ENCODE results near the gene NUSAP1. TPM values are rescaled to one million over a fixed set of nuclear protein-coding genes. Genes with fewer than 3 reads are reported as not detected.

The NUSAP1 gene
- total and polyA plus RNA-seq, 10 of the 15 experiments (the other 5 are each of a cell fraction or from before 2014, with no cell fraction given) = 158 to 315 (median 229) TPM

DNA sequence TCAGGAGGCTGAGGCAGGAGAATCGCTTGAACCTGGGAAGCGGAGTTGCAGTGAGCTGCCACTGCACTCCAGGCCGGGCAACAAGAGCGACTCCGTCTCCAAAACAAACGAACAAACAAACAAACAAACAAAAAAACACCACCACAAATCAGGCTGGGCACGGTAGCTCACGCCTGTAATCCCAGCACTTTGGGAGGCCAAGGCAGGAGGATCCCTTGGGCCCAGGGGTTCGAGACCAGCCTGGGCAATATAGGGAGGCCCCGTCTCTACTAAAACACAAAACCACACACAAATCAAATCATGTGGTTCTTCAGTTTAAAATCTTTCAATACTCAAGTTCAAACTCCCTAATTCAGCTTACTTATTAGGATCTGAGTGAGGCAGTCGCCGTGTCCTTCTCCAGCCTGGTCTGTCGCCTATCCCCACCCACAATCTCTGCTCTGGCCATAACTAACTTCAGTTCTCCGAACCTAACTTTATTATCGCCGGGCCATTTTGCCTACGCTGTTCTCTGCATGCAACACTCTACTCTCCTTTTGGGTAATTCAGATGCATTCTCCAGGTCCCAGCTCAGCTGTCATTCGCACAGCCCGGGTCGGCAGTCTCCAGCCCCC is 83.6 kb downstream of the NUSAP1 start:
- ChIA-PET SMC1A (ENCODE audit: uncharacterized antibody, unreplicated experiment) (no interaction called here), CTCF (no interaction called here), RAD21 (ENCODE audit: unreplicated experiment) (no interaction called here), POLR2A (interaction anchor here (0.6 to 1.8 kb wide), 2 partner anchors 13 kb away, joined by 3 to 8 read pairs; no protein-coding TSS in a partner anchor)
- H3K9me3 ChIP-seq (replicated peaks; ENCODE audit: control insufficient read depth, insufficient read depth, low read length) = no peaks in the 10 kb centered on the region
- ATAC-seq (peak; percentile 34), DNase-seq (ENCODE audit: low read depth, low spot score) (no peak), FAIRE-seq (no peak)
- H3K36me3 ChIP-seq (ENCODE audit: control insufficient read depth in 2 of 2, insufficient read depth in 2 of 2, low read length in 1 of 2) = no peaks in the 10 kb centered on the region
- TSS peak; percentile 98 for BruUV-seq (replicated peaks)
- H2AFZ ChIP-seq (ENCODE audit: control insufficient read depth, low read depth, low read length) = peak overlapping the region; percentile 87
- peak overlapping the region; percentile 84 for H3K4me2 ChIP-seq (ENCODE audit: control insufficient read depth, insufficient read depth)
- peaks cover 3% of the 10 kb centered on the region; the same call in 1 of the 2 replicates for H3K4me1 ChIP-seq (ENCODE audit: control insufficient read depth, insufficient read depth, low read length)
- no peaks in the 10 kb centered on the region for H3K27me3 ChIP-seq (replicated peaks in 1 of 2; ENCODE audit: control insufficient read depth in 2 of 2, insufficient read depth in 2 of 2, low read length in 1 of 2)
- peak overlapping the region; percentile 99 for H3K4me3 ChIP-seq
- in situ Hi-C loops (cut with MboI) = no loop called here
- intact Hi-C loops (cut with micrococcal nuclease; ENCODE audit: unreplicated experiment) = no loop called here
- H4K20me1 ChIP-seq (ENCODE audit: control insufficient read depth, insufficient read depth) = no peaks in the 10 kb centered on the region; the same call in 1 of the 2 replicates
- H3K27ac ChIP-seq (ENCODE audit: control insufficient read depth, insufficient read depth) = peak overlapping the region; percentile 65
- peaks cover 52% of the 10 kb centered on the region for H3K79me2 ChIP-seq (ENCODE audit: control insufficient read depth, insufficient read depth, low read length)
- H3K9ac ChIP-seq (ENCODE audit: control insufficient read depth, insufficient read depth, low read length) = peak overlapping the region; percentile 76
- 28% methylated on average over 20 of the region's 20 CpGs for WGBS (ENCODE audit: insufficient coverage, insufficient replicate concordance, low lambda C conversion rate, missing lambda C conversion rate)
- no peak for TF ChIP-seq YBX1 (IDR thresholded peaks at IDR 0.05)
- TF ChIP-seq NFIC (IDR thresholded peaks at IDR 0.05; ENCODE audit: low read depth, low read length) = no peak
- no peak for TF ChIP-seq JUND (IDR thresholded peaks at IDR 0.05; ENCODE audit: low read depth, low read length)
- TF ChIP-seq ZZZ3 (IDR thresholded peaks at IDR 0.05; ENCODE audit: control insufficient read depth, insufficient read length, low read depth) = no peak
- no peak for TF ChIP-seq GATAD2B (conservative IDR thresholded peaks at IDR 0.05; ENCODE audit: low read depth)
- TF ChIP-seq, protein P1, sequence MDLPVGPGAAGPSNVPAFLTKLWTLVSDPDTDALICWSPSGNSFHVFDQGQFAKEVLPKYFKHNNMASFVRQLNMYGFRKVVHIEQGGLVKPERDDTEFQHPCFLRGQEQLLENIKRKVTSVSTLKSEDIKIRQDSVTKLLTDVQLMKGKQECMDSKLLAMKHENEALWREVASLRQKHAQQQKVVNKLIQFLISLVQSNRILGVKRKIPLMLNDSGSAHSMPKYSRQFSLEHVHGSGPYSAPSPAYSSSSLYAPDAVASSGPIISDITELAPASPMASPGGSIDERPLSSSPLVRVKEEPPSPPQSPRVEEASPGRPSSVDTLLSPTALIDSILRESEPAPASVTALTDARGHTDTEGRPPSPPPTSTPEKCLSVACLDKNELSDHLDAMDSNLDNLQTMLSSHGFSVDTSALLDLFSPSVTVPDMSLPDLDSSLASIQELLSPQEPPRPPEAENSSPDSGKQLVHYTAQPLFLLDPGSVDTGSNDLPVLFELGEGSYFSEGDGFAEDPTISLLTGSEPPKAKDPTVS (IDR thresholded peaks at IDR 0.05; ENCODE audit: low read depth, low read length) = no peak
- no peak for TF ChIP-seq MXI1 (IDR thresholded peaks at IDR 0.05; ENCODE audit: low read depth, low read length)
- TF ChIP-seq EGR1 (IDR thresholded peaks at IDR 0.05; ENCODE audit: borderline replicate concordance in 1 of 2, low read depth in 2 of 2, low read length in 2 of 2) = no peak
- TF ChIP-seq, protein P2, sequence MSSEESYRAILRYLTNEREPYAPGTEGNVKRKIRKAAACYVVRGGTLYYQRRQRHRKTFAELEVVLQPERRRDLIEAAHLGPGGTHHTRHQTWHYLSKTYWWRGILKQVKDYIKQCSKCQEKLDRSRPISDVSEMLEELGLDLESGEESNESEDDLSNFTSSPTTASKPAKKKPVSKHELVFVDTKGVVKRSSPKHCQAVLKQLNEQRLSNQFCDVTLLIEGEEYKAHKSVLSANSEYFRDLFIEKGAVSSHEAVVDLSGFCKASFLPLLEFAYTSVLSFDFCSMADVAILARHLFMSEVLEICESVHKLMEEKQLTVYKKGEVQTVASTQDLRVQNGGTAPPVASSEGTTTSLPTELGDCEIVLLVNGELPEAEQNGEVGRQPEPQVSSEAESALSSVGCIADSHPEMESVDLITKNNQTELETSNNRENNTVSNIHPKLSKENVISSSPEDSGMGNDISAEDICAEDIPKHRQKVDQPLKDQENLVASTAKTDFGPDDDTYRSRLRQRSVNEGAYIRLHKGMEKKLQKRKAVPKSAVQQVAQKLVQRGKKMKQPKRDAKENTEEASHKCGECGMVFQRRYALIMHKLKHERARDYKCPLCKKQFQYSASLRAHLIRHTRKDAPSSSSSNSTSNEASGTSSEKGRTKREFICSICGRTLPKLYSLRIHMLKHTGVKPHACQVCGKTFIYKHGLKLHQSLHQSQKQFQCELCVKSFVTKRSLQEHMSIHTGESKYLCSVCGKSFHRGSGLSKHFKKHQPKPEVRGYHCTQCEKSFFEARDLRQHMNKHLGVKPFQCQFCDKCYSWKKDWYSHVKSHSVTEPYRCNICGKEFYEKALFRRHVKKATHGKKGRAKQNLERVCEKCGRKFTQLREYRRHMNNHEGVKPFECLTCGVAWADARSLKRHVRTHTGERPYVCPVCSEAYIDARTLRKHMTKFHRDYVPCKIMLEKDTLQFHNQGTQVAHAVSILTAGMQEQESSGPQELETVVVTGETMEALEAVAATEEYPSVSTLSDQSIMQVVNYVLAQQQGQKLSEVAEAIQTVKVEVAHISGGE (CRISPR knock-in tag; IDR thresholded peaks at IDR 0.05) = no peak
- TF ChIP-seq, protein P3, sequence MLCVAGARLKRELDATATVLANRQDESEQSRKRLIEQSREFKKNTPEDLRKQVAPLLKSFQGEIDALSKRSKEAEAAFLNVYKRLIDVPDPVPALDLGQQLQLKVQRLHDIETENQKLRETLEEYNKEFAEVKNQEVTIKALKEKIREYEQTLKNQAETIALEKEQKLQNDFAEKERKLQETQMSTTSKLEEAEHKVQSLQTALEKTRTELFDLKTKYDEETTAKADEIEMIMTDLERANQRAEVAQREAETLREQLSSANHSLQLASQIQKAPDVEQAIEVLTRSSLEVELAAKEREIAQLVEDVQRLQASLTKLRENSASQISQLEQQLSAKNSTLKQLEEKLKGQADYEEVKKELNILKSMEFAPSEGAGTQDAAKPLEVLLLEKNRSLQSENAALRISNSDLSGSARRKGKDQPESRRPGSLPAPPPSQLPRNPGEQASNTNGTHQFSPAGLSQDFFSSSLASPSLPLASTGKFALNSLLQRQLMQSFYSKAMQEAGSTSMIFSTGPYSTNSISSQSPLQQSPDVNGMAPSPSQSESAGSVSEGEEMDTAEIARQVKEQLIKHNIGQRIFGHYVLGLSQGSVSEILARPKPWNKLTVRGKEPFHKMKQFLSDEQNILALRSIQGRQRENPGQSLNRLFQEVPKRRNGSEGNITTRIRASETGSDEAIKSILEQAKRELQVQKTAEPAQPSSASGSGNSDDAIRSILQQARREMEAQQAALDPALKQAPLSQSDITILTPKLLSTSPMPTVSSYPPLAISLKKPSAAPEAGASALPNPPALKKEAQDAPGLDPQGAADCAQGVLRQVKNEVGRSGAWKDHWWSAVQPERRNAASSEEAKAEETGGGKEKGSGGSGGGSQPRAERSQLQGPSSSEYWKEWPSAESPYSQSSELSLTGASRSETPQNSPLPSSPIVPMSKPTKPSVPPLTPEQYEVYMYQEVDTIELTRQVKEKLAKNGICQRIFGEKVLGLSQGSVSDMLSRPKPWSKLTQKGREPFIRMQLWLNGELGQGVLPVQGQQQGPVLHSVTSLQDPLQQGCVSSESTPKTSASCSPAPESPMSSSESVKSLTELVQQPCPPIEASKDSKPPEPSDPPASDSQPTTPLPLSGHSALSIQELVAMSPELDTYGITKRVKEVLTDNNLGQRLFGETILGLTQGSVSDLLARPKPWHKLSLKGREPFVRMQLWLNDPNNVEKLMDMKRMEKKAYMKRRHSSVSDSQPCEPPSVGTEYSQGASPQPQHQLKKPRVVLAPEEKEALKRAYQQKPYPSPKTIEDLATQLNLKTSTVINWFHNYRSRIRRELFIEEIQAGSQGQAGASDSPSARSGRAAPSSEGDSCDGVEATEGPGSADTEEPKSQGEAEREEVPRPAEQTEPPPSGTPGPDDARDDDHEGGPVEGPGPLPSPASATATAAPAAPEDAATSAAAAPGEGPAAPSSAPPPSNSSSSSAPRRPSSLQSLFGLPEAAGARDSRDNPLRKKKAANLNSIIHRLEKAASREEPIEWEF (IDR thresholded peaks at IDR 0.05; ENCODE audit: insufficient replicate concordance, low read depth, low read length) = peak; percentile 37
- TF ChIP-seq ASH2L (IDR thresholded peaks at IDR 0.05; ENCODE audit: borderline replicate concordance, low read depth) = no peak
- TF ChIP-seq RCOR1 (conservative IDR thresholded peaks at IDR 0.05; ENCODE audit: low read depth, low read length) = no peak

All from GM12878 (cell line).